ENCODE results near the gene NGLY1. TPM values are rescaled to one million over a fixed set of nuclear protein-coding genes. Genes with fewer than 3 reads are reported as not detected.

Gene NGLY1
- total RNA-seq, 1 experiment from 2014 or later, result 14.6 TPM

- in situ Hi-C loops (cut with HindIII; ENCODE audit: low pct_unique_long_range_greater_than_20kb, low sequenced_read_pairs), result no loop called here
- H3K4me1 ChIP-seq (ENCODE audit: control insufficient read depth, insufficient read depth, low read length), result no peaks in the 10 kb centered on the region
- TF ChIP-seq, protein P1, sequence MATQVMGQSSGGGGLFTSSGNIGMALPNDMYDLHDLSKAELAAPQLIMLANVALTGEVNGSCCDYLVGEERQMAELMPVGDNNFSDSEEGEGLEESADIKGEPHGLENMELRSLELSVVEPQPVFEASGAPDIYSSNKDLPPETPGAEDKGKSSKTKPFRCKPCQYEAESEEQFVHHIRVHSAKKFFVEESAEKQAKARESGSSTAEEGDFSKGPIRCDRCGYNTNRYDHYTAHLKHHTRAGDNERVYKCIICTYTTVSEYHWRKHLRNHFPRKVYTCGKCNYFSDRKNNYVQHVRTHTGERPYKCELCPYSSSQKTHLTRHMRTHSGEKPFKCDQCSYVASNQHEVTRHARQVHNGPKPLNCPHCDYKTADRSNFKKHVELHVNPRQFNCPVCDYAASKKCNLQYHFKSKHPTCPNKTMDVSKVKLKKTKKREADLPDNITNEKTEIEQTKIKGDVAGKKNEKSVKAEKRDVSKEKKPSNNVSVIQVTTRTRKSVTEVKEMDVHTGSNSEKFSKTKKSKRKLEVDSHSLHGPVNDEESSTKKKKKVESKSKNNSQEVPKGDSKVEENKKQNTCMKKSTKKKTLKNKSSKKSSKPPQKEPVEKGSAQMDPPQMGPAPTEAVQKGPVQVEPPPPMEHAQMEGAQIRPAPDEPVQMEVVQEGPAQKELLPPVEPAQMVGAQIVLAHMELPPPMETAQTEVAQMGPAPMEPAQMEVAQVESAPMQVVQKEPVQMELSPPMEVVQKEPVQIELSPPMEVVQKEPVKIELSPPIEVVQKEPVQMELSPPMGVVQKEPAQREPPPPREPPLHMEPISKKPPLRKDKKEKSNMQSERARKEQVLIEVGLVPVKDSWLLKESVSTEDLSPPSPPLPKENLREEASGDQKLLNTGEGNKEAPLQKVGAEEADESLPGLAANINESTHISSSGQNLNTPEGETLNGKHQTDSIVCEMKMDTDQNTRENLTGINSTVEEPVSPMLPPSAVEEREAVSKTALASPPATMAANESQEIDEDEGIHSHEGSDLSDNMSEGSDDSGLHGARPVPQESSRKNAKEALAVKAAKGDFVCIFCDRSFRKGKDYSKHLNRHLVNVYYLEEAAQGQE (IDR thresholded peaks at IDR 0.05; ENCODE audit: insufficient read depth in 1 of 2, low read depth in 2 of 2, low read length in 1 of 2), result no peak
- ATAC-seq (no peak), DNase-seq (ENCODE audit: low read depth, low spot score) (no peak)
- no peak overlapping the region for H3K4me3 ChIP-seq (ENCODE audit: low read depth in 2 of 2, low read length in 2 of 2)
- no TSS peak for BruUV-seq (replicated peaks)
- POLR2A ChIA-PET, result no interaction called here
- H3K36me3 ChIP-seq (ENCODE audit: control insufficient read depth, insufficient read depth, low read length), result no peaks in the 10 kb centered on the region
- H3K27me3 ChIP-seq (ENCODE audit: control insufficient read depth, insufficient read depth, low read length), result peaks cover 3% of the 10 kb centered on the region; the same call in 1 of the 2 replicates
- intact Hi-C loops (cut with micrococcal nuclease; ENCODE audit: unreplicated experiment), result no loop called here
- no peaks in the 10 kb centered on the region for H3K9me3 ChIP-seq (ENCODE audit: control insufficient read depth, insufficient read depth, low read depth, low read length)
- no peak overlapping the region for H3K27ac ChIP-seq (ENCODE audit: low read length)
- CTCF ChIA-PET, result no interaction called here
Observed at GRCh38 chr3:25692341-25692740, 90.9 kb downstream of the NGLY1 start.

- in situ Hi-C loops (cut with HindIII; ENCODE audit: low pct_unique_long_range_greater_than_20kb, low sequenced_read_pairs), result no loop called here
- ChIA-PET CTCF (no interaction called here), POLR2A (no interaction called here)
- H3K4me3 ChIP-seq (ENCODE audit: low read depth in 2 of 2, low read length in 2 of 2), result no peak overlapping the region
- no peak for TF ChIP-seq POLR2AphosphoS5 (IDR thresholded peaks at IDR 0.05; ENCODE audit: low read depth, low read length)
- TF ChIP-seq, protein P2, sequence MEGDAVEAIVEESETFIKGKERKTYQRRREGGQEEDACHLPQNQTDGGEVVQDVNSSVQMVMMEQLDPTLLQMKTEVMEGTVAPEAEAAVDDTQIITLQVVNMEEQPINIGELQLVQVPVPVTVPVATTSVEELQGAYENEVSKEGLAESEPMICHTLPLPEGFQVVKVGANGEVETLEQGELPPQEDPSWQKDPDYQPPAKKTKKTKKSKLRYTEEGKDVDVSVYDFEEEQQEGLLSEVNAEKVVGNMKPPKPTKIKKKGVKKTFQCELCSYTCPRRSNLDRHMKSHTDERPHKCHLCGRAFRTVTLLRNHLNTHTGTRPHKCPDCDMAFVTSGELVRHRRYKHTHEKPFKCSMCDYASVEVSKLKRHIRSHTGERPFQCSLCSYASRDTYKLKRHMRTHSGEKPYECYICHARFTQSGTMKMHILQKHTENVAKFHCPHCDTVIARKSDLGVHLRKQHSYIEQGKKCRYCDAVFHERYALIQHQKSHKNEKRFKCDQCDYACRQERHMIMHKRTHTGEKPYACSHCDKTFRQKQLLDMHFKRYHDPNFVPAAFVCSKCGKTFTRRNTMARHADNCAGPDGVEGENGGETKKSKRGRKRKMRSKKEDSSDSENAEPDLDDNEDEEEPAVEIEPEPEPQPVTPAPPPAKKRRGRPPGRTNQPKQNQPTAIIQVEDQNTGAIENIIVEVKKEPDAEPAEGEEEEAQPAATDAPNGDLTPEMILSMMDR (IDR thresholded peaks at IDR 0.05), result no peak
- TF ChIP-seq, protein P1 (IDR thresholded peaks at IDR 0.05; ENCODE audit: insufficient read depth in 1 of 2, low read depth in 2 of 2, low read length in 1 of 2), result no peak
- no peak for TF ChIP-seq TCF7L2 (IDR thresholded peaks at IDR 0.05; ENCODE audit: low read depth, low read length)
- TF ChIP-seq SIN3A (IDR thresholded peaks at IDR 0.05; ENCODE audit: borderline replicate concordance, insufficient read depth, low read depth, low read length), result no peak
- ATAC-seq, result no peak
- no peaks in the 10 kb centered on the region for H3K9me3 ChIP-seq (ENCODE audit: control insufficient read depth, insufficient read depth, low read depth, low read length)
- H3K27ac ChIP-seq (ENCODE audit: low read length), result no peak overlapping the region
- intact Hi-C loops (cut with micrococcal nuclease; ENCODE audit: unreplicated experiment), result no loop called here
- BruUV-seq (replicated peaks), result no TSS peak
- no peak for DNase-seq (ENCODE audit: low read depth, low spot score)
- peaks cover 3% of the 10 kb centered on the region; the same call in 1 of the 2 replicates for H3K27me3 ChIP-seq (ENCODE audit: control insufficient read depth, insufficient read depth, low read length)
- H3K36me3 ChIP-seq (ENCODE audit: control insufficient read depth, insufficient read depth, low read length), result no peaks in the 10 kb centered on the region
- no peaks in the 10 kb centered on the region for H3K4me1 ChIP-seq (ENCODE audit: control insufficient read depth, insufficient read depth, low read length)
Observed at GRCh38 chr3:25690768-25691533, 92.3 kb downstream of the NGLY1 start.

Data from Panc1 (cell line).